ENCODE measurements around the gene YAE1. TPM values are rescaled to one million over a fixed set of nuclear protein-coding genes. Genes with fewer than 3 reads are reported as not detected.

YAE1 gene
- polyA plus RNA-seq, 1 of the 3 experiments (the other 2 are of a cell fraction) = 30.7 TPM

DNA sequence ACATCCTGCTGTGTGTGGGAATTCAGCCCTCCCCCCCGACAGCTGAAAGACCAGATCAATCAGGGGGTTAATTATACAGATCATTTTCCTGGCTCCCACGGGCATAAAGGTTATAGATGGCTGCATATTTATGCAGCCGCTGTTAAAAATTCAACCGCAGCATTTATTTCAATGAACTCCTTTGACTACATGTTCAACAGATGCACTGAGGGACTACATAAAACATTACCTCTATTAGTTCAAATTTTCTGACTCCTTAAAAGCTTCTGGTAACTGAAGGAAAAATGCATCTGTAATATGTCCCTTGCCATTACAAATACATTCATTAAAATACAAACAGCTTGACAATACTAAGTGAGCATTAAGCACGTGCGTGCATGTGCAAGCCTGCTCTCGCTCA, 49.7 kb upstream of the YAE1 start:
- no peak for DNase-seq
- 55% methylated on average over 7 of the region's 7 CpGs for WGBS (ENCODE audit: low lambda C conversion rate)
- CTCF ChIA-PET = no interaction called here

DNA sequence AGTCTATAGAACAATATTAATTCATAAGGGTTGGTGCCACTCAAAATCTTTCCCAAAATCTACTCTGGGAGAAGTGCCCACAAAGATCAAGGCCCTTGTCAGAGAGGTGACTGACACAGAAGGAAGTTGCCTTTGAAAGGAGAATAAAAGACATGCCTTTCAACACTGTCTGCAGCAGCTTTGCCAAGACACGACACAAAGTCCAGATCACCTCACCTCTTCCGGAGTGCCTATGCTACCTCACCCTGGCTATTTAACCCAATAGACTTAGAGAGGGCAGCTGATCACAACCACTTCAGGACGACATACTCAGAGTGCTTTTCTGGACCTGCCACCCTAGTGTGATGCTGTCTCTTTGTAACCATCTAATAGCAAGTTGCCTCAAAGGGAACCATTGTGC, 49.0 kb upstream of the YAE1 start:
- Histone ChIP-seq H3K9me2 (no peaks in the 10 kb centered on the region), H3K79me2 (ENCODE audit: insufficient read depth) (no peaks in the 10 kb centered on the region), H3K9ac (no peak overlapping the region), H3K9me3 (no peaks in the 10 kb centered on the region), H3F3A (replicated peaks; ENCODE audit: insufficient read depth) (peaks cover 4% of the 10 kb centered on the region), H4K20me1 (ENCODE audit: insufficient read depth) (no peaks in the 10 kb centered on the region), H3K27me3 (ENCODE audit: insufficient read depth) (no peaks in the 10 kb centered on the region), H3K27ac (ENCODE audit: low read depth in 2 of 2, low read length in 1 of 2) (no peak overlapping the region), H3K4me3 (ENCODE audit: low read depth in 2 of 2, low read length in 1 of 2) (no peak overlapping the region), H3K4me2 (no peak overlapping the region), H3K4me1 (ENCODE audit: control insufficient read depth in 1 of 2, insufficient read depth in 2 of 2, low read depth in 1 of 2, low read length in 1 of 2) (no peaks in the 10 kb centered on the region), H3K36me3 (replicated peaks in 1 of 2; ENCODE audit: control insufficient read depth in 1 of 2, insufficient read depth in 2 of 2, low read length in 1 of 2) (no peaks in the 10 kb centered on the region), H2AFZ (ENCODE audit: low read depth) (no peak overlapping the region)
- CTCF ChIA-PET = no interaction called here
- POLR2A ChIA-PET = no interaction called here
- 53% methylated on average over 3 of the region's 3 CpGs for WGBS (ENCODE audit: low lambda C conversion rate)
- TF ChIP-seq ELF1 (IDR thresholded peaks at IDR 0.05) (no peak), SIN3A (IDR thresholded peaks at IDR 0.05; ENCODE audit: borderline replicate concordance, low read depth, low read length) (no peak), MXI1 (IDR thresholded peaks at IDR 0.05; ENCODE audit: low read depth, low read length) (no peak), TEAD4 (IDR thresholded peaks at IDR 0.05; ENCODE audit: borderline replicate concordance, insufficient read depth) (no peak), TCF12 (IDR thresholded peaks at IDR 0.05) (no peak), RXRA (IDR thresholded peaks at IDR 0.05; ENCODE audit: borderline replicate concordance, low read depth) (no peak)
- TF ChIP-seq, protein P1, sequence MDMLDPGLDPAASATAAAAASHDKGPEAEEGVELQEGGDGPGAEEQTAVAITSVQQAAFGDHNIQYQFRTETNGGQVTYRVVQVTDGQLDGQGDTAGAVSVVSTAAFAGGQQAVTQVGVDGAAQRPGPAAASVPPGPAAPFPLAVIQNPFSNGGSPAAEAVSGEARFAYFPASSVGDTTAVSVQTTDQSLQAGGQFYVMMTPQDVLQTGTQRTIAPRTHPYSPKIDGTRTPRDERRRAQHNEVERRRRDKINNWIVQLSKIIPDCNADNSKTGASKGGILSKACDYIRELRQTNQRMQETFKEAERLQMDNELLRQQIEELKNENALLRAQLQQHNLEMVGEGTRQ (IDR thresholded peaks at IDR 0.05; ENCODE audit: borderline replicate concordance, low read depth, low read length) = no peak
- TF ChIP-seq, protein P2, sequence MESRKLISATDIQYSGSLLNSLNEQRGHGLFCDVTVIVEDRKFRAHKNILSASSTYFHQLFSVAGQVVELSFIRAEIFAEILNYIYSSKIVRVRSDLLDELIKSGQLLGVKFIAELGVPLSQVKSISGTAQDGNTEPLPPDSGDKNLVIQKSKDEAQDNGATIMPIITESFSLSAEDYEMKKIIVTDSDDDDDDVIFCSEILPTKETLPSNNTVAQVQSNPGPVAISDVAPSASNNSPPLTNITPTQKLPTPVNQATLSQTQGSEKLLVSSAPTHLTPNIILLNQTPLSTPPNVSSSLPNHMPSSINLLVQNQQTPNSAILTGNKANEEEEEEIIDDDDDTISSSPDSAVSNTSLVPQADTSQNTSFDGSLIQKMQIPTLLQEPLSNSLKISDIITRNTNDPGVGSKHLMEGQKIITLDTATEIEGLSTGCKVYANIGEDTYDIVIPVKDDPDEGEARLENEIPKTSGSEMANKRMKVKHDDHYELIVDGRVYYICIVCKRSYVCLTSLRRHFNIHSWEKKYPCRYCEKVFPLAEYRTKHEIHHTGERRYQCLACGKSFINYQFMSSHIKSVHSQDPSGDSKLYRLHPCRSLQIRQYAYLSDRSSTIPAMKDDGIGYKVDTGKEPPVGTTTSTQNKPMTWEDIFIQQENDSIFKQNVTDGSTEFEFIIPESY (IDR thresholded peaks at IDR 0.05; ENCODE audit: borderline replicate concordance, low read depth) = no peak
- no peak for DNase-seq

More for the DNA sequence above, 49.7 kb upstream of the YAE1 start:
- no peak overlapping the region for H3K9ac ChIP-seq
- no peak overlapping the region for H3K4me2 ChIP-seq
- no peaks in the 10 kb centered on the region for H3K4me1 ChIP-seq (ENCODE audit: control insufficient read depth in 1 of 2, insufficient read depth in 2 of 2, low read depth in 1 of 2, low read length in 1 of 2)
- no peaks in the 10 kb centered on the region for H4K20me1 ChIP-seq (ENCODE audit: insufficient read depth)
- H3K9me3 ChIP-seq = no peaks in the 10 kb centered on the region
- no peaks in the 10 kb centered on the region for H3K79me2 ChIP-seq (ENCODE audit: insufficient read depth)
- H3K27ac ChIP-seq (ENCODE audit: low read depth in 2 of 2, low read length in 1 of 2) = no peak overlapping the region
- peaks cover 4% of the 10 kb centered on the region for H3F3A ChIP-seq (replicated peaks; ENCODE audit: insufficient read depth)
- H3K9me2 ChIP-seq = no peaks in the 10 kb centered on the region
- H3K4me3 ChIP-seq (ENCODE audit: low read depth in 2 of 2, low read length in 1 of 2) = no peak overlapping the region
- H2AFZ ChIP-seq (ENCODE audit: low read depth) = no peak overlapping the region
- no peaks in the 10 kb centered on the region for H3K36me3 ChIP-seq (replicated peaks in 1 of 2; ENCODE audit: control insufficient read depth in 1 of 2, insufficient read depth in 2 of 2, low read length in 1 of 2)
- POLR2A ChIA-PET = no interaction called here
- no peaks in the 10 kb centered on the region for H3K27me3 ChIP-seq (ENCODE audit: insufficient read depth)
- TF ChIP-seq FOXJ3 (CRISPR knock-in tag; IDR thresholded peaks at IDR 0.05) (no peak), GABPA (IDR thresholded peaks at IDR 0.05; ENCODE audit: low read depth) (no peak), NFIC (IDR thresholded peaks at IDR 0.05; ENCODE audit: borderline replicate concordance) (no peak), TEAD4 (IDR thresholded peaks at IDR 0.05; ENCODE audit: borderline replicate concordance, insufficient read depth) (no peak), SMC3 (IDR thresholded peaks at IDR 0.05; ENCODE audit: low read depth, low read length) (no peak), CHD2 (IDR thresholded peaks at IDR 0.05; ENCODE audit: low read length, partially characterized antibody) (no peak), NRF1 (IDR thresholded peaks at IDR 0.05; ENCODE audit: low read depth, low read length) (no peak), TCF12 (IDR thresholded peaks at IDR 0.05) (no peak), EZH2phosphoT487 (IDR thresholded peaks at IDR 0.05; ENCODE audit: borderline replicate concordance, low read depth) (no peak), FOSL2 (IDR thresholded peaks at IDR 0.05; ENCODE audit: borderline replicate concordance, low read depth) (no peak), TAF1 (IDR thresholded peaks at IDR 0.05; ENCODE audit: borderline replicate concordance, low read depth, low read length) (no peak), RAD21 (IDR thresholded peaks at IDR 0.05; ENCODE audit: low read length) (no peak), JUND (IDR thresholded peaks at IDR 0.05) (no peak), GATA2 (CRISPR knock-in tag; IDR thresholded peaks at IDR 0.05) (no peak), EP300 (IDR thresholded peaks at IDR 0.05; ENCODE audit: borderline replicate concordance in 1 of 2, low read depth in 1 of 2, low read length in 1 of 2) (no peak), YY1 (IDR thresholded peaks at IDR 0.05; ENCODE audit: low read depth) (no peak), POLR2AphosphoS5 (IDR thresholded peaks at IDR 0.05; ENCODE audit: low read depth, low read length) (no peak), MEF2A (IDR thresholded peaks at IDR 0.05; ENCODE audit: borderline replicate concordance, low read depth) (no peak)
- TF ChIP-seq, protein P3, sequence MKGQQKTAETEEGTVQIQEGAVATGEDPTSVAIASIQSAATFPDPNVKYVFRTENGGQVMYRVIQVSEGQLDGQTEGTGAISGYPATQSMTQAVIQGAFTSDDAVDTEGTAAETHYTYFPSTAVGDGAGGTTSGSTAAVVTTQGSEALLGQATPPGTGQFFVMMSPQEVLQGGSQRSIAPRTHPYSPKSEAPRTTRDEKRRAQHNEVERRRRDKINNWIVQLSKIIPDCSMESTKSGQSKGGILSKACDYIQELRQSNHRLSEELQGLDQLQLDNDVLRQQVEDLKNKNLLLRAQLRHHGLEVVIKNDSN (IDR thresholded peaks at IDR 0.05; ENCODE audit: borderline replicate concordance, low read depth) = no peak
- TF ChIP-seq, protein P4, sequence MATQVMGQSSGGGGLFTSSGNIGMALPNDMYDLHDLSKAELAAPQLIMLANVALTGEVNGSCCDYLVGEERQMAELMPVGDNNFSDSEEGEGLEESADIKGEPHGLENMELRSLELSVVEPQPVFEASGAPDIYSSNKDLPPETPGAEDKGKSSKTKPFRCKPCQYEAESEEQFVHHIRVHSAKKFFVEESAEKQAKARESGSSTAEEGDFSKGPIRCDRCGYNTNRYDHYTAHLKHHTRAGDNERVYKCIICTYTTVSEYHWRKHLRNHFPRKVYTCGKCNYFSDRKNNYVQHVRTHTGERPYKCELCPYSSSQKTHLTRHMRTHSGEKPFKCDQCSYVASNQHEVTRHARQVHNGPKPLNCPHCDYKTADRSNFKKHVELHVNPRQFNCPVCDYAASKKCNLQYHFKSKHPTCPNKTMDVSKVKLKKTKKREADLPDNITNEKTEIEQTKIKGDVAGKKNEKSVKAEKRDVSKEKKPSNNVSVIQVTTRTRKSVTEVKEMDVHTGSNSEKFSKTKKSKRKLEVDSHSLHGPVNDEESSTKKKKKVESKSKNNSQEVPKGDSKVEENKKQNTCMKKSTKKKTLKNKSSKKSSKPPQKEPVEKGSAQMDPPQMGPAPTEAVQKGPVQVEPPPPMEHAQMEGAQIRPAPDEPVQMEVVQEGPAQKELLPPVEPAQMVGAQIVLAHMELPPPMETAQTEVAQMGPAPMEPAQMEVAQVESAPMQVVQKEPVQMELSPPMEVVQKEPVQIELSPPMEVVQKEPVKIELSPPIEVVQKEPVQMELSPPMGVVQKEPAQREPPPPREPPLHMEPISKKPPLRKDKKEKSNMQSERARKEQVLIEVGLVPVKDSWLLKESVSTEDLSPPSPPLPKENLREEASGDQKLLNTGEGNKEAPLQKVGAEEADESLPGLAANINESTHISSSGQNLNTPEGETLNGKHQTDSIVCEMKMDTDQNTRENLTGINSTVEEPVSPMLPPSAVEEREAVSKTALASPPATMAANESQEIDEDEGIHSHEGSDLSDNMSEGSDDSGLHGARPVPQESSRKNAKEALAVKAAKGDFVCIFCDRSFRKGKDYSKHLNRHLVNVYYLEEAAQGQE (IDR thresholded peaks at IDR 0.05; ENCODE audit: low read depth, low read length) = no peak

Measured in SK-N-SH (cell line).